ENCODE data around the gene ARL10. TPM values are rescaled to one million over a fixed set of nuclear protein-coding genes. Genes with fewer than 3 reads are reported as not detected.

ARL10 gene
- 7.5 and 15.3 TPM in 2 replicates for total RNA-seq

GRCh38 chr5:176365351-176366231 lies at the start of gene ARL10:
Gene ARL10, plus strand, starts transcription at chr5:176365487. Its CDS starts 77 bp downstream, at chr5:176365564.

GRCh38 chr5:176361437-176362232 lies 3.7 kb upstream of the ARL10 start, which contains the start of gene KIAA1191:
Gene KIAA1191, minus strand, starts transcription at chr5:176361764. Its CDS starts 2,256 bp downstream, at chr5:176359508.

GRCh38 chr5:176388444-176389134 lies 23.3 kb downstream of the ARL10 start, which contains the start of the genes HIGD2A and NOP16:
Gene HIGD2A, plus strand, starts transcription at chr5:176388751. Its CDS starts 69 bp downstream, at chr5:176388820.
Gene NOP16, minus strand, starts transcription at chr5:176388598. Its CDS starts 59 bp downstream, at chr5:176388539.

GRCh38 chr5:176415952-176416924 lies 51.0 kb downstream of the ARL10 start, which contains the start of gene CLTB:
Gene CLTB, minus strand, starts transcription at chr5:176416539. Its CDS starts 176 bp downstream, at chr5:176416363.

Other genes starting within 250 kb of the ARL10 start
- gene SIMC1, start 127.1 kb upstream of the ARL10 start, total RNA-seq, result 9.1 and 11.9 TPM in 2 replicates
- 102 and 117 TPM in 2 replicates for gene KIAA1191, start 3.7 kb upstream of the ARL10 start, total RNA-seq
- gene NOP16, start 23.1 kb downstream of the ARL10 start, total RNA-seq, result 10.4 and 25.9 TPM in 2 replicates
- gene HIGD2A, start 23.3 kb downstream of the ARL10 start, total RNA-seq, result 131 and 202 TPM in 2 replicates
- 85.2 and 90.8 TPM in 2 replicates for gene CLTB, start 51.1 kb downstream of the ARL10 start, total RNA-seq
- gene FAF2, start 82.9 kb downstream of the ARL10 start, total RNA-seq, result 27.4 and 30.0 TPM in 2 replicates
- 12.4 and 31.3 TPM in 2 replicates for gene RNF44, start 171.9 kb downstream of the ARL10 start, total RNA-seq
- gene CDHR2, start 183.9 kb downstream of the ARL10 start, total RNA-seq, result not detected in 2 replicates
- gene GPRIN1, start 244.7 kb downstream of the ARL10 start, total RNA-seq, result 7.6 and 37.2 TPM in 2 replicates